ENCODE measurements around the gene DGKI. TPM values are rescaled to one million over a fixed set of nuclear protein-coding genes. Genes with fewer than 3 reads are reported as not detected.

The DGKI gene
- total and polyA plus RNA-seq, 2 experiments from 2014 or later = 0.16 to 1.0 TPM

GRCh38 chr7:137850972-137851945 lies 4.5 kb upstream of the DGKI start:
- Mint-ChIP-seq H3K4me1 (no peaks in the 10 kb centered on the region), H3K27me3 (ENCODE audit: insufficient read depth, low read depth, poor library complexity) (peaks cover 17% of the 10 kb centered on the region), H3K27ac (no peak overlapping the region), H3K9me3 (no peaks in the 10 kb centered on the region), H3K36me3 (ENCODE audit: low read depth) (no peaks in the 10 kb centered on the region), H3K4me3 (no peak overlapping the region)
- Histone ChIP-seq H3K79me2 (replicated peaks; ENCODE audit: insufficient read depth) (no peaks in the 10 kb centered on the region), H4K20me1 (replicated peaks; ENCODE audit: insufficient read depth) (no peaks in the 10 kb centered on the region), H3K27ac (ENCODE audit: low read depth) (no peak overlapping the region), H3K4me3 (no peak overlapping the region), H3F3A (replicated peaks; ENCODE audit: low read depth) (0 out of 2 replicates have a peak, but pooled peaks cover 3% of the 10 kb centered on the region), H3K27me3 (ENCODE audit: insufficient read depth) (peaks cover 36% of the 10 kb centered on the region), H3K4me1 (ENCODE audit: insufficient read depth) (0 out of 2 replicates have a peak, but pooled peaks cover 8% of the 10 kb centered on the region), H3K9me2 (ENCODE audit: insufficient read depth) (no peaks in the 10 kb centered on the region), H3K36me3 (ENCODE audit: insufficient read depth) (no peaks in the 10 kb centered on the region), H3K4me2 (no peak overlapping the region), H2AFZ (no peak overlapping the region)
- TF ChIP-seq EZH2phosphoT487 (IDR thresholded peaks at IDR 0.05; ENCODE audit: unreplicated experiment) (no peak), NANOG (IDR thresholded peaks at IDR 0.05; ENCODE audit: borderline replicate concordance) (no peak), ZNF114 (CRISPR knock-in tag; IDR thresholded peaks at IDR 0.05) (no peak), STAT1 (IDR thresholded peaks at IDR 0.05; ENCODE audit: unreplicated experiment) (no peak), EZH2 (IDR thresholded peaks at IDR 0.05; ENCODE audit: low read depth, unreplicated experiment) (no peak), CREB1 (CRISPR knock-in tag; IDR thresholded peaks at IDR 0.05; ENCODE audit: low read depth) (no peak), JUNB (IDR thresholded peaks at IDR 0.05; ENCODE audit: unreplicated experiment) (no peak), CTCF (conservative IDR thresholded peaks at IDR 0.05; ENCODE audit: low read depth in 2 of 2) (no peak), ZNF331 (CRISPR knock-in tag; IDR thresholded peaks at IDR 0.05; ENCODE audit: low read depth) (no peak), POLR2AphosphoS5 (IDR thresholded peaks at IDR 0.05; ENCODE audit: low read depth) (no peak), ZNF462 (CRISPR knock-in tag; IDR thresholded peaks at IDR 0.05) (no peak), REST (IDR thresholded peaks at IDR 0.05; ENCODE audit: unreplicated experiment) (no peak), ETS1 (IDR thresholded peaks at IDR 0.05) (no peak)
- DNase-seq (ENCODE audit: low spot score) = no peak
- no peak for ATAC-seq

Measured in GM23338 (cell line).